GM12874 (cell line): Measurements from ENCODE around the gene CYB561A3.

Source experiments
- TF ChIP-seq, protein P1 (sequence below): IDR thresholded peaks from 2 replicates; pipeline ENCODE4 v1.5.1; 2011; ENCODE audit warnings: low read depth, mild to moderate bottlenecking, control low read depth, low read length, moderate library complexity; ENCODE audit not compliant: insufficient read depth

Gene CYB561A3

DNA sequence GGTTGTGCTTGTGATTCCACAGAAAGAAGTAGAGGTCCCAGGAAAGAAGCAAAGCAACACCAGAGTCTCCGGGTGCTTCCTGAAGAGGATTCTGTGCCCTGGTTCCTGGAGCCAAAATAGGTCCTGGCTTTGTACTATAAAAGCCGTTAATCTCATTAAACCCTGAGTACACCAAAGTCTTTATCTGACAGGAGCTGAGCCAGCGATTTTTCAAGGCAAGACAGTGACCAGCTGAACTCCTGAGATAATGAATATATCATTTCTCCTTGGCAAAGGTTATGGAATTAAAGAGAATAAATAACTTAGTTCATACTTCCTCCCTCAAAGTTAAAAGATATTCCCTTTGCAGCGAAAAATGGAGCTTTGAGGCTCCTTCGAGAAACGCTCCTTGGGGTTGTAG lies 5.7 kb upstream of the CYB561A3 start:
- TF ChIP-seq, protein P1, sequence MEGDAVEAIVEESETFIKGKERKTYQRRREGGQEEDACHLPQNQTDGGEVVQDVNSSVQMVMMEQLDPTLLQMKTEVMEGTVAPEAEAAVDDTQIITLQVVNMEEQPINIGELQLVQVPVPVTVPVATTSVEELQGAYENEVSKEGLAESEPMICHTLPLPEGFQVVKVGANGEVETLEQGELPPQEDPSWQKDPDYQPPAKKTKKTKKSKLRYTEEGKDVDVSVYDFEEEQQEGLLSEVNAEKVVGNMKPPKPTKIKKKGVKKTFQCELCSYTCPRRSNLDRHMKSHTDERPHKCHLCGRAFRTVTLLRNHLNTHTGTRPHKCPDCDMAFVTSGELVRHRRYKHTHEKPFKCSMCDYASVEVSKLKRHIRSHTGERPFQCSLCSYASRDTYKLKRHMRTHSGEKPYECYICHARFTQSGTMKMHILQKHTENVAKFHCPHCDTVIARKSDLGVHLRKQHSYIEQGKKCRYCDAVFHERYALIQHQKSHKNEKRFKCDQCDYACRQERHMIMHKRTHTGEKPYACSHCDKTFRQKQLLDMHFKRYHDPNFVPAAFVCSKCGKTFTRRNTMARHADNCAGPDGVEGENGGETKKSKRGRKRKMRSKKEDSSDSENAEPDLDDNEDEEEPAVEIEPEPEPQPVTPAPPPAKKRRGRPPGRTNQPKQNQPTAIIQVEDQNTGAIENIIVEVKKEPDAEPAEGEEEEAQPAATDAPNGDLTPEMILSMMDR, result no peak

DNA sequence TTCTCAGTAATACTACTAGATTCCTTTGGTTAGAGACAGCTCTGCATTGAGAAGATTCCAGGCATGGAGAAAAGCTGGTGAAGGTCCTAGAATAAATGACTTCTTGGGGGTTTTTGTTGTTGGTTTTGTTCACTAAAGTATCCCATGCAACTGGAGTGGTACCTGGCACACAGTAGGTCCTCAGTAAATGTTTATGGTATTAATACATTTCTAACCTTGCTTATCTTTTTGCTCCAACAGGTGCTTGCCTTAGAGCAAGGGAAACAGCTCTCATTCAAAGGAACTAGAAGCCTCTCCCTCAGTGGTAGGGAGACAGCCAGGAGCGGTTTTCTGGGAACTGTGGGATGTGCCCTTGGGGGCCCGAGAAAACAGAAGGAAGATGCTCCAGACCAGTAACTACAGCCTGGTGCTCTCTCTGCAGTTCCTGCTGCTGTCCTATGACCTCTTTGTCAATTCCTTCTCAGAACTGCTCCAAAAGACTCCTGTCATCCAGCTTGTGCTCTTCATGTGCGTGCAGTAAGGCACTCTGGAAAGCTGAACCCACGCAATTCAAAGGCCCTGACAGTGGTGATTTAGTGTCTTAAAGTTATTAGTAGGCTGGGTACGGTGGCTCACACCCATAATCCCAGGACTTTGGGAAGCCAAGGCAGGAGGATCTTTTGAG lies 2.5 kb upstream of the CYB561A3 start:
- TF ChIP-seq, protein P1, result no peak

DNA sequence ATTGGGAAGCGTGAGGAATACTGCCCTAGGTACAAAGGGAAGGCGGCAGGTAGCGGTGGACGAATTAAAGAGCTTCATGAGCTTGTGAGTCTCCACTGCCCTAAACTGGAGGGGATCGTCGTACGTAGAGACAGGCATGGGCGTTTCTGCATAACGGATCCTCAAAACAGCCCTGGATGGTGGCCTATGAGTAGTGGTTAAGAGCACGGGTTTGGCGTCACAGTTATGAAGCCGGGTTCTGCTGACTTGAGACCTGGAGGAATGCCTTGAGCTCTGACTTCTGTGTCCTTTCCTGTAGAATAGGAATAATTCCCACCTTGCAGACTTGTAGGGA lies 827 bp upstream of the CYB561A3 start:
- TF ChIP-seq, protein P1, result no peak

DNA sequence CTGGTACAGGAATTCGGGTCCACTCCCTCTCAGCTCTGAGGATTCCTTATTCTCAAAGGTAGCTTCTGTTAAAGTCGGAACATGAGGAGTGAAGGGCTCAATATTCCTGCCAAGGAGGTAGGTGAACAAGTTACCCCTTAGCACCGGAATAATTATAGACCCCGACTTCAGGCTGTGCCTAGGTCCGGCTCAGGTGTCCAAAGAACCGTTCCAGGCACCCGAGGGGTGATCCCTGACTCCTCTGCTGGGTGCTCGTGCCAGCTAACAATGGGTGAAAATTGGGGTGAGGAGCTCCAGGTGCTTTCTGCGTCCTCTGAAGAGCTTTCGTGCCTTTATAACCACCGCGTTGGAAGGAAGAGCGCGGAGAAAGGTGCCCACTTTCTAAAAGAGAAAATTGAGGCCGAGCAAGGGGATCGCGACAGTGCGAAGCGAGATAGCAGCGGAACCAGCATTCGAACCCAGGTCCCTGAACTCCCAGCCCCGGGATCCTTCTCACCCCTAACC lies 393 bp downstream of the CYB561A3 start:
- TF ChIP-seq, protein P1, result no peak

DNA sequence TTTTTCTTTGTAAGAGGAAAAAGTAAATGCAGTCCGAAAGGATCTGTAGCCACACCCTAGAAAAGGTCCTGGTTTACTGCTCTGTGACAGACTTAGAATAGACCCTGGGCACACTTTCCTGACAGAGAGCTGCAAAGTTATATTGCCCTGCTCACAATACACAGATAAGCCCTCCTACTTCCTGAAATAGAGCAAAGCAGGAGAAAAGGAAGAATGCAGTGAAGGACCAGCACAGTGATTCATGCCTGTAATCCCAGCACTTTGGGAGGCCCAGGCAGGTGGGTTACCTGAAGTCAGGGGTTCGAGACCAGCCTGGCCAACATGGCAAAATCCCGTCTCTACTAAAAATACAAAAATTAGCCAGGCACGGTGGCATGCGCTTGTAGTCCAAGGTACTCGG lies 2.2 kb downstream of the CYB561A3 start:
- TF ChIP-seq, protein P1, result no peak

DNA sequence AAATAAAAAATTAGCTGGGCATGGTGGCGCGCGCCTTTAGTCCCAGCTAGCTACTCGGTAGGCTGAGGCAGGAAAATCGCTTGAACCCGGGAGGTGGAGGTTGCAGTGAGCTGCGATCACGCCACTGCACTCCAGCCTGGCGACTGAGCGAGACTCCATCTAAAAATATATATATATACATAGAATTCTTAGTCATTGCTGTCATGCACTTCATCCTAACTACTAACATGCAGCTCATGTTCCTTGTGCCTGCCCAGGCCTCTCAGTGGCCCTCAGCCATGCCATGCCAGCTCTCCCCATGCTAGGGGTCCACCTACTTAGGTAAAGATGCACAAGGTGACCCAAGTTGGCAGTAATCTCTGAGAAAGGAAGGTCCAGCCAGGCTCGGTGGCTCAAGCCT lies 3.1 kb downstream of the CYB561A3 start:
- TF ChIP-seq, protein P1, result no peak

DNA sequence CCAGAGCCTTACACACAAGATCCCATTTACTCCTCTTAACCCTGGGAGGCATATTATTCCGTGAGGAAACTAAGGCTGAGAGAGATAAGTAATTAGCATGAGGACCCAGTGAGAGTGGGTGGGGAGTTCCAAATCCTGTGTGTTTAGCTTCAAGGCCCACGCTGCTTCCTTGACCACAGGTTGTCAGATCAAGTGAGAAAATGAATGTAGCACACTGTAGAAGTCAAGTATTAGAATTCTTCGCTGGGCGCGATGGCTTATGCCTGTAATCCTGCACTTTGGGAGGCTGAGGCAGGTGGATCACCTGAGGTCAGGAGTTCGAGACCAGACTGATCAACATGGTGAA lies 3.8 kb downstream of the CYB561A3 start:
- TF ChIP-seq, protein P1, result no peak
